ENCODE data around the gene SPON2.

SPON2 gene

DNA sequence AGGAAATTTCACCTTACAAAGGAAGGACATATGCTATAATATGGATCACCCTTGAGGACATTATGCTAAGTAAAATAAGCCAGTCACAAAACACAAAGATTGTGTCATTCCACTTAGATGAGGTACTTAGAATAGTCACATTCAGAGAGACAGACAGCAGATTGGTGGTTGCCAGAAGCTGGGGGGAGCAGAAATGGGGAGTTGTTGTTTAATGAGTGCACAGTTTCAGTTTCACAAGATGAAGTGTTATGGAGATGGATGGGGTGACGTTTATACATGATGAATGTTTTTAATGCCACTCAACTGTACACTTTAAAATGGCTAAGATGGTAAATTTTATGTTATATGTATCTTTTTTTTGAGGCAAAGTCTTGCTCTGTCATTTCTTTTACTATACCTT lies 14.8 kb upstream of the SPON2 start:
- no peaks in the 10 kb centered on the region for H3K79me2 ChIP-seq (ENCODE audit: insufficient read depth, low read length)
- peaks cover 13% of the 10 kb centered on the region for H3K4me1 ChIP-seq (ENCODE audit: insufficient read depth, low read length, poor library complexity, severe bottlenecking)
- no peak overlapping the region for H3K9ac ChIP-seq (ENCODE audit: low read depth, low read length, poor library complexity, severe bottlenecking)
- H4K20me1 ChIP-seq (ENCODE audit: insufficient read depth, low read length, poor library complexity, severe bottlenecking): no peaks in the 10 kb centered on the region
- H3K9me3 ChIP-seq (ENCODE audit: insufficient read depth, low read depth, low read length): peaks cover 5% of the 10 kb centered on the region
- no peaks in the 10 kb centered on the region for H3K27me3 ChIP-seq (ENCODE audit: insufficient read depth, low read length, poor library complexity, severe bottlenecking)
- no peak for TF ChIP-seq EZH2phosphoT487 (IDR thresholded peaks at IDR 0.05; ENCODE audit: borderline replicate concordance)
- TF ChIP-seq, protein P1, sequence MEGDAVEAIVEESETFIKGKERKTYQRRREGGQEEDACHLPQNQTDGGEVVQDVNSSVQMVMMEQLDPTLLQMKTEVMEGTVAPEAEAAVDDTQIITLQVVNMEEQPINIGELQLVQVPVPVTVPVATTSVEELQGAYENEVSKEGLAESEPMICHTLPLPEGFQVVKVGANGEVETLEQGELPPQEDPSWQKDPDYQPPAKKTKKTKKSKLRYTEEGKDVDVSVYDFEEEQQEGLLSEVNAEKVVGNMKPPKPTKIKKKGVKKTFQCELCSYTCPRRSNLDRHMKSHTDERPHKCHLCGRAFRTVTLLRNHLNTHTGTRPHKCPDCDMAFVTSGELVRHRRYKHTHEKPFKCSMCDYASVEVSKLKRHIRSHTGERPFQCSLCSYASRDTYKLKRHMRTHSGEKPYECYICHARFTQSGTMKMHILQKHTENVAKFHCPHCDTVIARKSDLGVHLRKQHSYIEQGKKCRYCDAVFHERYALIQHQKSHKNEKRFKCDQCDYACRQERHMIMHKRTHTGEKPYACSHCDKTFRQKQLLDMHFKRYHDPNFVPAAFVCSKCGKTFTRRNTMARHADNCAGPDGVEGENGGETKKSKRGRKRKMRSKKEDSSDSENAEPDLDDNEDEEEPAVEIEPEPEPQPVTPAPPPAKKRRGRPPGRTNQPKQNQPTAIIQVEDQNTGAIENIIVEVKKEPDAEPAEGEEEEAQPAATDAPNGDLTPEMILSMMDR (conservative IDR thresholded peaks at IDR 0.05; ENCODE audit: low read length): no peak
- H2AFZ ChIP-seq (ENCODE audit: low read length): no peak overlapping the region
- H3K4me2 ChIP-seq (ENCODE audit: low read depth, low read length, poor library complexity, severe bottlenecking): no peak overlapping the region
- H3K9me2 ChIP-seq (replicated peaks; ENCODE audit: low read depth, low read length): no peaks in the 10 kb centered on the region
- H3F3A ChIP-seq (ENCODE audit: low read depth): no peaks in the 10 kb centered on the region
- 0 out of 2 replicates have a peak, but pooled peaks cover 3% of the 10 kb centered on the region for H3K36me3 ChIP-seq (ENCODE audit: insufficient read depth, low read length)
- no peak overlapping the region for H3K4me3 ChIP-seq (ENCODE audit: low read length, poor library complexity, severe bottlenecking)

DNA sequence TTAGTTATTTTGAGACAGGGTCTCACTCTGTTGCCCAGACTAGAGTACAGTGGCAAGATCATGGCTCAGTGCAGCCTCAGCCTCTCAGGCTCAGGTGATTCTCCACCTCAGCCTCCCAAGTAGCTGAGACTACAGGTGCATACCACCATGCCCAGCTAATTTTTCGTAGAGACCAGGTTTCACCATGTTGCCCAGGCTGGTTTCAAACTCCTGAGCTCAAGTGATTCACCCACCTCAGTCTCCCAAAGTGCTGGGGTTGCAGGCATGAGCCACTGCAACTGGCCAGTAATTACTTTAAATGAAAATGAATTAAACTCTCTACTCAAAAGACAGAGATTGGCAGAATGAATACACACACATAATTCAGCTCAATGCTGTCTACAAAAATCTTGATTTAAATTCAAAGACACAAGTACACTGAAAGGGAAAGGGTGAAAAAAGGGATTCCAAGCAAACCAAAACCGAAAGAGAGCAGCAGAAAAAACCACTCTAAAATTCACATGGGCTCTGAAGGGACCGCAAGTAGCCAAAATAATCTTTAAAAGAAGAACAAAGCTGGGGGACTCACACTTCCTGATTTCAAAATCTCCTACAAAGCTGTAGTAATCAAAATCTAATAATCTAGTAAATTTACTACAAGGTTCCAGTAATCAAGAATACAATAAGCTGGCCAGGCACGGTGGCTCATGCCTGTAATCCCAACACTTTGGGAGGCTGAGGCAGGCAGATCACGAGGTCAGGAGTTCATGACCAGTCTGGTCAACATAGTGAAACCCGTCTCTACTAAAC lies 11.8 kb upstream of the SPON2 start:
- Histone ChIP-seq H3K79me2 (ENCODE audit: insufficient read depth, low read length) (no peaks in the 10 kb centered on the region), H2AFZ (ENCODE audit: low read length) (no peak overlapping the region), H3K4me3 (ENCODE audit: low read length, poor library complexity, severe bottlenecking) (no peak overlapping the region), H3K27me3 (ENCODE audit: insufficient read depth, low read length, poor library complexity, severe bottlenecking) (no peaks in the 10 kb centered on the region), H3K9me2 (replicated peaks; ENCODE audit: low read depth, low read length) (no peaks in the 10 kb centered on the region), H3K36me3 (ENCODE audit: insufficient read depth, low read length) (peaks cover 9% of the 10 kb centered on the region; the same call in 1 of the 2 replicates), H3K9me3 (ENCODE audit: insufficient read depth, low read depth, low read length) (peaks cover 35% of the 10 kb centered on the region), H3K4me1 (ENCODE audit: insufficient read depth, low read length, poor library complexity, severe bottlenecking) (peaks cover 13% of the 10 kb centered on the region), H4K20me1 (ENCODE audit: insufficient read depth, low read length, poor library complexity, severe bottlenecking) (no peaks in the 10 kb centered on the region), H3K4me2 (ENCODE audit: low read depth, low read length, poor library complexity, severe bottlenecking) (no peak overlapping the region), H3K9ac (ENCODE audit: low read depth, low read length, poor library complexity, severe bottlenecking) (no peak overlapping the region), H3F3A (ENCODE audit: low read depth) (no peaks in the 10 kb centered on the region)
- no peak for TF ChIP-seq EZH2phosphoT487 (IDR thresholded peaks at IDR 0.05; ENCODE audit: borderline replicate concordance)
- TF ChIP-seq, protein P1 (conservative IDR thresholded peaks at IDR 0.05; ENCODE audit: low read length): no peak

DNA sequence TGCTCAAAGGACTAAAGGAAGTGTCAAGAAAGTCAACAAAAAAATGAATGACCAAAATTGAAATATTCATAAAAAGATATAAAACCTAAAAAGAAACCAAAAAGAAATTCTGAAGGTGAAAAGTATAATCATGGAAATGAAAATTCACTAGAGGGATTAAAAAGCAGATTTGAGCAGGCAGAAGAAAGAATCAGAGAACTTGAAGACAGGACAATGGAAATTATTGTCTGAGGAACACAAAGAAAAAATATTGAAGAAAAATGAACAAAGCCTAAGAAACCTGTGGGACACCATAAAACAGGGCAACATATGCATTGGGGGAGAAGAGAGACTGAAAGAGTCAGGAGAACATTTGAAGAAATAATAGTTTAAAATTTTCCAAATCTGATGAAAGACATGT lies 9.9 kb upstream of the SPON2 start:
- Histone ChIP-seq H3K36me3 (ENCODE audit: insufficient read depth, low read length) (peaks cover 9% of the 10 kb centered on the region; the same call in 1 of the 2 replicates), H3K4me1 (ENCODE audit: insufficient read depth, low read length, poor library complexity, severe bottlenecking) (peaks cover 13% of the 10 kb centered on the region), H3K4me2 (ENCODE audit: low read depth, low read length, poor library complexity, severe bottlenecking) (no peak overlapping the region), H4K20me1 (ENCODE audit: insufficient read depth, low read length, poor library complexity, severe bottlenecking) (no peaks in the 10 kb centered on the region), H3K9ac (ENCODE audit: low read depth, low read length, poor library complexity, severe bottlenecking) (no peak overlapping the region), H3K27me3 (ENCODE audit: insufficient read depth, low read length, poor library complexity, severe bottlenecking) (no peaks in the 10 kb centered on the region), H3K9me3 (ENCODE audit: insufficient read depth, low read depth, low read length) (peaks cover 35% of the 10 kb centered on the region), H3K79me2 (ENCODE audit: insufficient read depth, low read length) (no peaks in the 10 kb centered on the region), H3K9me2 (replicated peaks; ENCODE audit: low read depth, low read length) (no peaks in the 10 kb centered on the region), H3F3A (ENCODE audit: low read depth) (no peaks in the 10 kb centered on the region), H2AFZ (ENCODE audit: low read length) (no peak overlapping the region), H3K4me3 (ENCODE audit: low read length, poor library complexity, severe bottlenecking) (no peak overlapping the region)
- TF ChIP-seq EZH2phosphoT487 (IDR thresholded peaks at IDR 0.05; ENCODE audit: borderline replicate concordance): no peak
- TF ChIP-seq, protein P1 (conservative IDR thresholded peaks at IDR 0.05; ENCODE audit: low read length): no peak
